Astrocyte (in vitro differentiated cells and primary cell): ENCODE measurements around the gene GPANK1.

Experiments
- EZH2 ChIP-seq: IDR thresholded peaks from 2 replicates; pipeline ENCODE4 v1.6.1; 2012; ENCODE audit warnings: mild to moderate bottlenecking, low read length, inconsistent platforms; ENCODE audit not compliant: insufficient read depth
- TF ChIP-seq, protein P1 (sequence below): IDR thresholded peaks from 2 replicates; pipeline ENCODE4 v1.5.1; 2011; ENCODE audit warnings: low read depth, mild to moderate bottlenecking, inconsistent platforms, low read length, moderate library complexity; ENCODE audit not compliant: insufficient read depth

DNA sequence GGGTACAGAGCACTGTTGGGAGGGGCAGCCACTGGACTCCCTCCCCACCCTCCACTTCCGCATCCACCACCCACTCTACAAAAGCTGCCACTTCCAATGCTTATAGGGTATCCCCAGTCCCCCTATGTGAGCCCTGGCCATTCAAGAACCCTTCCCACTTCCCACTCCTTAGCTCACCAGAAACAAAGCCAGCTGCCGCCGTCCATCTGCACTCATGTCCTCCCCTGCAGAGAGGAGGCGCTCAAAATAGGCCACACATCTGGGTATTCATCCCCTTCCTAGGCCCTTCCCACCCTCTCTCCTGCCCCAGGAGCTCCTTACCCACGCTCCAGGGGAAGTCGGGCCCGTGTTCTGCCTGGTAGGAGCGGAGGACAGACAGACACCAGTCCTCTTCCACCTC is 22.5 kb upstream of the GPANK1 start:
- TF ChIP-seq, protein P1, sequence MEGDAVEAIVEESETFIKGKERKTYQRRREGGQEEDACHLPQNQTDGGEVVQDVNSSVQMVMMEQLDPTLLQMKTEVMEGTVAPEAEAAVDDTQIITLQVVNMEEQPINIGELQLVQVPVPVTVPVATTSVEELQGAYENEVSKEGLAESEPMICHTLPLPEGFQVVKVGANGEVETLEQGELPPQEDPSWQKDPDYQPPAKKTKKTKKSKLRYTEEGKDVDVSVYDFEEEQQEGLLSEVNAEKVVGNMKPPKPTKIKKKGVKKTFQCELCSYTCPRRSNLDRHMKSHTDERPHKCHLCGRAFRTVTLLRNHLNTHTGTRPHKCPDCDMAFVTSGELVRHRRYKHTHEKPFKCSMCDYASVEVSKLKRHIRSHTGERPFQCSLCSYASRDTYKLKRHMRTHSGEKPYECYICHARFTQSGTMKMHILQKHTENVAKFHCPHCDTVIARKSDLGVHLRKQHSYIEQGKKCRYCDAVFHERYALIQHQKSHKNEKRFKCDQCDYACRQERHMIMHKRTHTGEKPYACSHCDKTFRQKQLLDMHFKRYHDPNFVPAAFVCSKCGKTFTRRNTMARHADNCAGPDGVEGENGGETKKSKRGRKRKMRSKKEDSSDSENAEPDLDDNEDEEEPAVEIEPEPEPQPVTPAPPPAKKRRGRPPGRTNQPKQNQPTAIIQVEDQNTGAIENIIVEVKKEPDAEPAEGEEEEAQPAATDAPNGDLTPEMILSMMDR: no peak
- no peak for TF ChIP-seq EZH2
